Nephron (organoid): ENCODE measurements around the gene RNF180.

Experiments
- H3K27ac Mint-ChIP-seq, 3 experiments: 2 replicates each; pipeline ENCODE4 v1.8.0; 2020; ENCODE audit warnings: mixed read lengths in 3 of 3, mild to moderate bottlenecking in 2 of 3, moderate library complexity in 1 of 3
- H3K27me3 Mint-ChIP-seq: 2 replicates; pipeline ENCODE4 v1.8.0; 2021; ENCODE audit warnings: low read depth, mild to moderate bottlenecking, moderate library complexity, mixed read lengths
- H3K36me3 Mint-ChIP-seq: 2 replicates; pipeline ENCODE4 v1.8.0; 2020; ENCODE audit warnings: low read depth, mixed read lengths
- H3K4me1 Mint-ChIP-seq: 2 replicates; pipeline ENCODE4 v1.8.0; 2020; ENCODE audit warnings: mixed read lengths
- H3K4me3 Mint-ChIP-seq, 3 experiments: 2 replicates each; pipeline ENCODE4 v1.8.0; 2020; ENCODE audit warnings: mild to moderate bottlenecking in 3 of 3, mixed read lengths in 3 of 3, moderate library complexity in 2 of 3
- H3K9me3 Mint-ChIP-seq: 2 replicates; pipeline ENCODE4 v1.8.0; 2020; ENCODE audit warnings: mixed read lengths
- CTCF ChIP-seq, 3 experiments: fragments of 200-600 bp; sonication (generic); IDR thresholded peaks; one replicate each; pipeline ENCODE4 v1.5.0; 2021; ENCODE audit warnings: antibody characterized with exemption in 3 of 3; ENCODE audit not compliant: unreplicated experiment in 3 of 3

RNF180 gene

GRCh38 chr5:64333886-64334285, 168.2 kb downstream of the RNF180 start:
- H3K4me3 Mint-ChIP-seq: no peak overlapping the region
- H3K27ac Mint-ChIP-seq: peak overlapping the region; percentile 90 to 96 (median 94)
- no peaks in the 10 kb centered on the region for H3K27me3 Mint-ChIP-seq
- H3K36me3 Mint-ChIP-seq: peaks cover 3% of the 10 kb centered on the region
- no peak for TF ChIP-seq CTCF (IDR thresholded peaks at IDR 0.05; ENCODE audit: unreplicated experiment in 3 of 3)
- peaks cover 14% of the 10 kb centered on the region for H3K4me1 Mint-ChIP-seq
- no peaks in the 10 kb centered on the region for H3K9me3 Mint-ChIP-seq

- H3K4me3 Mint-ChIP-seq: no peak overlapping the region
- no peak for TF ChIP-seq CTCF (IDR thresholded peaks at IDR 0.05; ENCODE audit: unreplicated experiment in 3 of 3)
- no peaks in the 10 kb centered on the region for H3K27me3 Mint-ChIP-seq
- no peaks in the 10 kb centered on the region for H3K4me1 Mint-ChIP-seq
- H3K9me3 Mint-ChIP-seq: peaks cover 16% of the 10 kb centered on the region
- H3K36me3 Mint-ChIP-seq: no peaks in the 10 kb centered on the region
- no peak overlapping the region for H3K27ac Mint-ChIP-seq
These were observed 174.1 kb downstream of the RNF180 start for GRCh38 chr5:64339769-64340168.

GRCh38 chr5:64340293-64340692, 174.7 kb downstream of the RNF180 start:
- Mint-ChIP-seq H3K36me3 (no peaks in the 10 kb centered on the region), H3K9me3 (peaks cover 16% of the 10 kb centered on the region), H3K27ac (no peak overlapping the region), H3K4me1 (no peaks in the 10 kb centered on the region), H3K27me3 (no peaks in the 10 kb centered on the region), H3K4me3 (no peak overlapping the region)
- no peak for TF ChIP-seq CTCF (IDR thresholded peaks at IDR 0.05; ENCODE audit: unreplicated experiment in 3 of 3)

- H3K36me3 Mint-ChIP-seq: no peaks in the 10 kb centered on the region
- H3K27me3 Mint-ChIP-seq: no peaks in the 10 kb centered on the region
These were observed 175.7 kb downstream of the RNF180 start for GRCh38 chr5:64341340-64341739.

GRCh38 chr5:64344501-64344900, 178.9 kb downstream of the RNF180 start:
- peaks cover 9% of the 10 kb centered on the region for H3K4me1 Mint-ChIP-seq
- H3K27me3 Mint-ChIP-seq: no peaks in the 10 kb centered on the region
- no peaks in the 10 kb centered on the region for H3K36me3 Mint-ChIP-seq
- H3K27ac Mint-ChIP-seq: no peak overlapping the region
- TF ChIP-seq CTCF (IDR thresholded peaks at IDR 0.05; ENCODE audit: unreplicated experiment in 3 of 3): no peak
- peaks cover 16% of the 10 kb centered on the region for H3K9me3 Mint-ChIP-seq
- no peak overlapping the region for H3K4me3 Mint-ChIP-seq

More at GRCh38 chr5:64341340-64341739, 175.7 kb downstream of the RNF180 start:
- Mint-ChIP-seq H3K4me3 (no peak overlapping the region), H3K9me3 (peaks cover 16% of the 10 kb centered on the region), H3K27ac (no peak overlapping the region), H3K4me1 (peaks cover 3% of the 10 kb centered on the region)
- TF ChIP-seq CTCF (IDR thresholded peaks at IDR 0.05; ENCODE audit: unreplicated experiment in 3 of 3): no peak

- Mint-ChIP-seq H3K27me3 (no peaks in the 10 kb centered on the region), H3K4me1 (peaks cover 9% of the 10 kb centered on the region), H3K4me3 (no peak overlapping the region), H3K27ac (no peak overlapping the region), H3K9me3 (peaks cover 15% of the 10 kb centered on the region), H3K36me3 (no peaks in the 10 kb centered on the region)
- TF ChIP-seq CTCF (IDR thresholded peaks at IDR 0.05; ENCODE audit: unreplicated experiment in 3 of 3): no peak
These were observed 181.7 kb downstream of the RNF180 start for GRCh38 chr5:64347309-64347708.
